ENCODE results near the gene RPL29.

The RPL29 gene

GRCh38 chr3:51948016-51948580, 47.6 kb downstream of the RPL29 start:
- ATAC-seq = no peak
- TF ChIP-seq, protein P1, sequence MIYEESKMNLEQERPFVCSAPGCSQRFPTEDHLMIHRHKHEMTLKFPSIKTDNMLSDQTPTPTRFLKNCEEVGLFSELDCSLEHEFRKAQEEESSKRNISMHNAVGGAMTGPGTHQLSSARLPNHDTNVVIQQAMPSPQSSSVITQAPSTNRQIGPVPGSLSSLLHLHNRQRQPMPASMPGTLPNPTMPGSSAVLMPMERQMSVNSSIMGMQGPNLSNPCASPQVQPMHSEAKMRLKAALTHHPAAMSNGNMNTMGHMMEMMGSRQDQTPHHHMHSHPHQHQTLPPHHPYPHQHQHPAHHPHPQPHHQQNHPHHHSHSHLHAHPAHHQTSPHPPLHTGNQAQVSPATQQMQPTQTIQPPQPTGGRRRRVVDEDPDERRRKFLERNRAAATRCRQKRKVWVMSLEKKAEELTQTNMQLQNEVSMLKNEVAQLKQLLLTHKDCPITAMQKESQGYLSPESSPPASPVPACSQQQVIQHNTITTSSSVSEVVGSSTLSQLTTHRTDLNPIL (CRISPR knock-in tag; IDR thresholded peaks at IDR 0.05; ENCODE audit: low read depth) = no peak
- no peak for TF ChIP-seq CSDC2 (CRISPR knock-in tag; IDR thresholded peaks at IDR 0.05)
- TF ChIP-seq ZNF8 (CRISPR knock-in tag; IDR thresholded peaks at IDR 0.05) = no peak
- no peak for TF ChIP-seq TOX (CRISPR knock-in tag; IDR thresholded peaks at IDR 0.05; ENCODE audit: borderline replicate concordance)
- no peak for TF ChIP-seq SNAI2 (CRISPR knock-in tag; IDR thresholded peaks at IDR 0.05)
- TF ChIP-seq CSRNP3 (CRISPR knock-in tag; IDR thresholded peaks at IDR 0.05) = no peak

GRCh38 chr3:51947215-51947900, 48.3 kb downstream of the RPL29 start:
- TF ChIP-seq CSRNP3 (CRISPR knock-in tag; IDR thresholded peaks at IDR 0.05) (no peak), CSDC2 (CRISPR knock-in tag; IDR thresholded peaks at IDR 0.05) (no peak), ZNF565 (CRISPR knock-in tag; conservative IDR thresholded peaks at IDR 0.05; ENCODE audit: low read depth) (no peak), PPARA (CRISPR knock-in tag; IDR thresholded peaks at IDR 0.05; ENCODE audit: borderline replicate concordance) (no peak), ISL1 (CRISPR knock-in tag; IDR thresholded peaks at IDR 0.05) (no peak), SNAI2 (CRISPR knock-in tag; IDR thresholded peaks at IDR 0.05) (no peak), ARNTL (CRISPR knock-in tag; IDR thresholded peaks at IDR 0.05; ENCODE audit: borderline replicate concordance, low read depth) (no peak), OSR1 (CRISPR knock-in tag; IDR thresholded peaks at IDR 0.05) (no peak)
- TF ChIP-seq, protein P1 (CRISPR knock-in tag; IDR thresholded peaks at IDR 0.05; ENCODE audit: low read depth) = no peak
- ATAC-seq = no peak

DNA sequence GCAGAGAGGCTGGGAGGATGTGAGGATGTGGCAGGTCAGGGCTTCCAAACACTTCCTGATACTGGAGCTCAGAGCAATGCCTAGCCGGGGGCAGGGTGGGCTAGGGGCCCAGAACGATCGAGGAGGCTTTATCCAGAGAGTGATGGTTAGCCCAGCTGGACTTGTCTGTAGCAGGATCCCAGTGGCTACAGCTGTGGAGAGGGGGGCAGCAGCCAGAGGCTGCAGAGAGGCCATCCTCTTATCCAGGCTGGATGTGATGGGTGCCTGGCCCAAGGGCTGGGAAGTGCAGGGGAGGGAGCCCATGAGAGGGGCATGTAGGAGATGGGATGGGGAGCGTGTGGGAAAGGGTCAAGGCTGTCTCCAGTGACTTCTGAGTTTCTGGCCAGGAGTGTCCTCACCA, 48.9 kb downstream of the RPL29 start:
- no peak for ATAC-seq
- TF ChIP-seq ARNTL (CRISPR knock-in tag; IDR thresholded peaks at IDR 0.05; ENCODE audit: borderline replicate concordance, low read depth) (no peak), TOX (CRISPR knock-in tag; IDR thresholded peaks at IDR 0.05; ENCODE audit: borderline replicate concordance) (no peak), ZFP30 (CRISPR knock-in tag; IDR thresholded peaks at IDR 0.05) (no peak), ISL1 (CRISPR knock-in tag; IDR thresholded peaks at IDR 0.05) (no peak), ESRRG (CRISPR knock-in tag; IDR thresholded peaks at IDR 0.05) (no peak), GLIS3 (CRISPR knock-in tag; IDR thresholded peaks at IDR 0.05) (no peak), ZFP3 (CRISPR knock-in tag; IDR thresholded peaks at IDR 0.05) (no peak)
- TF ChIP-seq, protein P2, sequence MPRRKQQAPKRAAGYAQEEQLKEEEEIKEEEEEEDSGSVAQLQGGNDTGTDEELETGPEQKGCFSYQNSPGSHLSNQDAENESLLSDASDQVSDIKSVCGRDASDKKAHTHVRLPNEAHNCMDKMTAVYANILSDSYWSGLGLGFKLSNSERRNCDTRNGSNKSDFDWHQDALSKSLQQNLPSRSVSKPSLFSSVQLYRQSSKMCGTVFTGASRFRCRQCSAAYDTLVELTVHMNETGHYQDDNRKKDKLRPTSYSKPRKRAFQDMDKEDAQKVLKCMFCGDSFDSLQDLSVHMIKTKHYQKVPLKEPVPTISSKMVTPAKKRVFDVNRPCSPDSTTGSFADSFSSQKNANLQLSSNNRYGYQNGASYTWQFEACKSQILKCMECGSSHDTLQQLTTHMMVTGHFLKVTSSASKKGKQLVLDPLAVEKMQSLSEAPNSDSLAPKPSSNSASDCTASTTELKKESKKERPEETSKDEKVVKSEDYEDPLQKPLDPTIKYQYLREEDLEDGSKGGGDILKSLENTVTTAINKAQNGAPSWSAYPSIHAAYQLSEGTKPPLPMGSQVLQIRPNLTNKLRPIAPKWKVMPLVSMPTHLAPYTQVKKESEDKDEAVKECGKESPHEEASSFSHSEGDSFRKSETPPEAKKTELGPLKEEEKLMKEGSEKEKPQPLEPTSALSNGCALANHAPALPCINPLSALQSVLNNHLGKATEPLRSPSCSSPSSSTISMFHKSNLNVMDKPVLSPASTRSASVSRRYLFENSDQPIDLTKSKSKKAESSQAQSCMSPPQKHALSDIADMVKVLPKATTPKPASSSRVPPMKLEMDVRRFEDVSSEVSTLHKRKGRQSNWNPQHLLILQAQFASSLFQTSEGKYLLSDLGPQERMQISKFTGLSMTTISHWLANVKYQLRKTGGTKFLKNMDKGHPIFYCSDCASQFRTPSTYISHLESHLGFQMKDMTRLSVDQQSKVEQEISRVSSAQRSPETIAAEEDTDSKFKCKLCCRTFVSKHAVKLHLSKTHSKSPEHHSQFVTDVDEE (CRISPR knock-in tag; IDR thresholded peaks at IDR 0.05) = no peak

GRCh38 chr3:51945926-51946705, 49.6 kb downstream of the RPL29 start:
- ATAC-seq = no peak
- TF ChIP-seq ESRRG (CRISPR knock-in tag; IDR thresholded peaks at IDR 0.05) (no peak), POU6F1 (CRISPR knock-in tag; IDR thresholded peaks at IDR 0.05; ENCODE audit: borderline replicate concordance, low read depth) (no peak), RARB (CRISPR knock-in tag; IDR thresholded peaks at IDR 0.05) (no peak), GLIS3 (CRISPR knock-in tag; IDR thresholded peaks at IDR 0.05) (no peak)
- TF ChIP-seq, protein P2 (CRISPR knock-in tag; IDR thresholded peaks at IDR 0.05) = no peak
